ENCODE data around the gene P3H4.

The P3H4 gene

DNA sequence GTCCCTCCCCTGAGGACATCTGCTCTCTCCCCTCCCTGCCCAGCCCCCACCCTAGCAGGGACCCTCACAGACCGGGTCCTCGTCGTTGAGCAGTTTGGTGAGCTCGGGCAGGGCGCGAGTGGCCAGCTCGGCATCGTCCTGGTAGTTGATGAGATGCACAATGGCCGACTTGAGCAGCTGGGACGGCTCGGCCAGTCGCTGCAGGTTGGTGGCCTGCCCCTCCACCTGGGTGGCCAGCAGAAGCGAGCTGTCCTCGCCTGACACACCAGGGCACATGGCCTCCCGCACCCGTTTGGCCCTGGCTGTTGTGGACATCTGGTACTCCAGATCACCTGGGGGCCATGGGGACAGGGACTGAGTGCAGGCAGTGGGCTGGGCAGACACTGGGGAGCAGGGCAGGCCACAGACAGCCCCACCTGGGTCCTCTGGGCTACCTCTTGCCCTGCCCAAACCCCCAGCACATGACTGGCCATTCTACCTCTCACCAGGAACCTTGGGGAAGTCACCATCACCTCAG, 42.3 kb downstream of the P3H4 start:
- no peak for DNase-seq

DNA sequence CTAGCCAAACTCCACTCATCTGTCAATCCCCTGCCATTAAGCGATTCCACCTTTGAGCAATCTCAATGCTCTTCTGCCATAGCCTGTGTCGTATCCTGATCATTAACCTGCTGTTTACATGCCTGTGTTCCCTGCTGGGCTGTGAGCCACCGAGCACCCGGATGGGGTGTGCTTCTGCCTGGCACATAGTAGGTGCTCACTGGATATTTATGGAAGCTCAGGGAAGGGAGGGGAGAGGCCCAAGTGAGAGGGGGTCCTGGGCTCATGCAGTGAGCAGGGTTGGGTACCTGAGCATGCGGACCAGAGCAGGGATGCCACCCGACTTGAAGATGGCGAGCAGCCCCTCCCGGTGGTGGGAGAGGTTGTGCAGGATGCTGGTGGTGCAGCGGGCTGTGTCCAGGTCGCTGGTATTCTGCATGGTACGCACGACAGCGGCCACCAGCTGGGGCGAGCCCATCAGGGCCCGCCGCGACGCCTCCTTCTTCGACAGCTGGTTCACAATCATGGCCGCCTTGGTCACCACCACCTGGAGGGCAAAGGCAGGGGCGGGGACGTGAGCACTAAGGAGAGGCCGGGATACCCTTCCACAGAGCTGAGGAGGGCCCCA, 43.0 kb downstream of the P3H4 start:
- DNase-seq = no peak

DNA sequence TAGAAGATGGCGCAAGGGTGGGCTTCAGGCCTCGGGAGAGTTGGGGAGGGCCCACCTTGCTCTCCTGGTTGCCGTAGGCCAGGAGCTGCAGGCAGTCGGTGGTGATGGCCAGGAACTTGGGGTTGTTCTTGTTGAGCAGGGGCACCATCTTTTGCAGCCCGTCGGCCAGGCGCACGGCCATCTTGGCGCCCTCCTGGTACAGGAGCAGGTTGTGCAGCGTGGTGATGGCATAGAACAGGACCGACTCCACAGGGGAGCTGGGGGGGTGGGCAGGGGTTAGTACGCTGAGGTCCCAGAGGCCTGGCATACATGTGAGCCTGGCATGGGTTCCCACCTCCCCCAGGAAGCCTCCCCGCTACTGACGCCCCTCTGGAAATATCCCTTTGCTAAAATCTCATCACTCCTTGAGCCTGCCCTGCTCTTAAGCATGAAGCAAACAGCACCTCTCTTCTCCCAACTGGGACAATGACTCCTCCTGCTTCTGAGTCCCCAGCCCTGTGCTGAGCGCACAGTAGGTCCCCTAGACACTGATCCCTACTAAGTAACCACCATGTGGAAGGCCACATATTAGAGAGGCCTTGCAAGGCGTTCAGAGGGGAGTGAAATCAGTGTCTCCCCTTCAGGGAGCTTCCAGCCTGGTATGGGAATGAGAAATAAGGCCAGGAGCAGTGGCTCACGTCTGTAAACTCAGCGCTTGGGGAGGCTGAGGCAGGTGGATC, 44.3 kb downstream of the P3H4 start:
- DNase-seq = no peak

DNA sequence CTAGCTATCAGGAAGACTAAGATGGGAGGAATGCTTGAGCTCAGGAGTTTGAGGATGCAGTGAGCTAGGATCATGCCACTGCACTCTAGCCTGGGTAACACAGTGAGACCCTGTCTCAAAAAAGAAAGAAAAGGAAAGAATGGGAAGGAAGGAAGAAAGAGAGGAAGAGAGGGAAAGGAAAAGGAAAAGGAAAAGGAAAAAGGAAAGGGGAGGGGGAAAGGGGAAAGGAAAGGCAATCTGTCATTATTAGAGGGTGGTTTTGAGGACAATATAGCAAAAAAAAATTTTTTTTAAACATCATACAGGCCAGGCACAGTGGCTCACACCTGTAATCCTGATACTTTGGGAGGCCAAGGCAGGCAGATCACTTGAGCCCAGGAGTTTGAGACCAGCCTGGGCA, 45.6 kb downstream of the P3H4 start:
- DNase-seq = no peak

DNA sequence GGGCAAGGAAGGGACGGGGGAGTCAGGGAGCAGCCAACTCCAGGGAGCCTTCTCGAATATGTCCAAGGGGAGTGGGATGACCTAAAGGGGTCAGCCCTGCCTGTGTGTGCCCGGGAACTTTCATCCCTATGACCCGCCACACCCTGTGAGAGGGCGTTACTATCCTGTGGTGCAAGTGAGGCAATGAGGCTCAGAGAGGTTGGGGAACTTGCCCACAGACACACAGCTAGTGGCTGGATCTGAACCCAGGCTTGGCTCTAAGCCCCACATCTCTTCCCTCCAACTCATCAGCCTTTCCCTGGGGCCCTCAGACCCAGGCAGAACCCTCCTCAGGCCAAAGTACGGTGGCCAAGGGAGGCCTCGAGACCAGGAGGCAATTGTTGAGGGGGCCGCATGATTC, 48.4 kb downstream of the P3H4 start:
- no peak for DNase-seq

DNA sequence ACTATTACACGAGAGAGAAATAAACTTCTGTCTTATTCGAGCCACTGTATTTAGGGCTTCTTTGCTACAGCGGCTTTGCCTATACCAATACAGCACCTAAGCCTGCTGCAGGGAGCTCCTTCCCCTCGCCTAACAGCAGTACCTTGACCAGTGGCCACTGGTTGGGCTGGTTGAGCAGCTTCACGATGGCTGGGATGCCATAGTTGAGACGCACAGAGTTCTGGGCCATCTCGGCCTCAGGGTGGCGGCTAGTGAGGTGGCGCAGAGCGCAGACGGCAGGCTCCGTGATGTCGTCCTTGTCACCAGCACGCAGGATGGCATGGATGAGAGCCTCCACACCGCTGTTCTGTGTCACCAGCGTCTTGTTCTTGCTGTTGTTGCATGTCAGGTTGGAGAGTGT, 48.9 kb downstream of the P3H4 start:
- no peak for DNase-seq

DNA sequence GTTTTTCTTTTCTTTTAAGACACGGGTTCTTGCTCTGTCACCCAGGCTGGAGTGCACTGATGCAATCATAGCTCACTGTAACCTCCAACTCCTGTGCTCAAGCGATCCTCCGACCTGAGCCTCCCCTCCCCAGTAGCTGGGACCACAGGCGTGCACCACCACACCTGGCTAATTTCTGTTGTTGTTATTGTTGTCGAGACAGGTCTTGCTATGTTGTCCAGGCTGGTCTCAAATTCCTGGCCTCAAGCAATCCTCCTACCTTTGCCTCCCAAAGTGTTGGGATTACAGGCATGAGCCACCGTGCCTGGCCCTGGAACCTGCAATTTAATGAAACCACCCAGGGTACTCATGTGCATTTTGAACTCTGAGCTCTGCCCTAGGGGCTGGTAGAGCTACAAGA, 49.4 kb downstream of the P3H4 start:
- no peak for DNase-seq

DNA sequence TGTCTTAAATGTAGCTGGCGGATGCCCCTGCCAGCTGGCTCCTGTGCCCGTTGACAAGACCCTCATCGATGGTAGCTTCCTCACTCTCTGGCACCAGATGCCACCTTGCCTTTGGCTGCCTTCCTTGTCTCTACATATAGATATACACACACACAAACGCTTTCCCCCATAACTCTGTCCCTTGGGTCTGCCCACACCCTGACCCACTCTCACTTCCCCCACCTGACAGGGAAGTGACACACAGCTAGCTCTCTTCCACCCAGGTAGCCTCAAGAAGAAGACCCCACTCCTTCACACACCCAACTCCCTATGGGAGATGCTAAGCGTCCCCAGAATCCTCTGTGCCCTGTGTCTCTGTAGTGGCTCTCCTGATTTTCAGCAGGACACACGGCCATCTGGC, 50.9 kb downstream of the P3H4 start:
- DNase-seq = no peak

DNA sequence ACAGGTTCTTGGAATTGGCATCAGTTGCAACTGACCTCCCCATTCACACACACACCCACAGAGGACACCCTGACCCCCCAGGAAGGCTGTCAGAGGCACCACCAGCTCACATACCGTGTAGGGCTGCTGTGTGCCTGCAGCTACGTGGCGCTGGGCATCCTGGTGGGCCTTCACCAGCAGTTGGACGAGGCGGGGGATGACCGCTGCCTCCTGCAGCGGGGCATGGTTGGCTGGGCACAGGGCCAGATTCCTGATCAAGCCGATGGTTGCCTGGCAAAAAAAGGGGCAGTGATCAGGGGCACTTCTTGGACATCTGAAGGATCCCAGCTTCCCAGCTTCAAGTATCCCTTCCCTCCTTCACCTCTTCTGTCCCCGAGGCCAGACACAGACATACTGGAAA, 53.1 kb downstream of the P3H4 start:
- no peak for DNase-seq

DNA sequence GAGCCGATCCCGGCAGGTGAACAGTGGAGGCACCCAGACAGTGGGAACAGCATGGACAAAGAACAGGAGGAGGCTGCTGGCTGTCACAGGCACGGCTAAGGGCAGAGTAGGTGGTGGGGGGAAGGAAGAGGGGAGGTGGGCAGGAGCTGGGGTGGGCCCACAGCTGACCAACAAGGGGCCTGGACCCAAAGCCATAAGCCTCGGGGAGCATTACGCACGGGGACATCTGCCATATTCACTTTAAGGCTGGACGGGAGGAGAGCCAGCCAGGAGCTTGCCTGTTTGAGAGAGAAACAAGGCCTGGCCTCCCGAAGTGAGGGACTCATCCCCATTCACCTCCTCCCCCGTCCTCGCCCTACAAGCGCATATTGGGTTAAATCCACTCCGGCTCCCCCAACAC, 57.7 kb downstream of the P3H4 start:
- no peak for DNase-seq

Measured in RPMI8226 (cell line).